ENCODE results near the gene UGT1A10. TPM values are rescaled to one million over a fixed set of nuclear protein-coding genes. Genes with fewer than 3 reads are reported as not detected.

UGT1A10 gene
- total and polyA plus RNA-seq, 2 of the 13 experiments (the other 11 are each of a cell fraction or from before 2014, with no cell fraction given) = not detected

DNA sequence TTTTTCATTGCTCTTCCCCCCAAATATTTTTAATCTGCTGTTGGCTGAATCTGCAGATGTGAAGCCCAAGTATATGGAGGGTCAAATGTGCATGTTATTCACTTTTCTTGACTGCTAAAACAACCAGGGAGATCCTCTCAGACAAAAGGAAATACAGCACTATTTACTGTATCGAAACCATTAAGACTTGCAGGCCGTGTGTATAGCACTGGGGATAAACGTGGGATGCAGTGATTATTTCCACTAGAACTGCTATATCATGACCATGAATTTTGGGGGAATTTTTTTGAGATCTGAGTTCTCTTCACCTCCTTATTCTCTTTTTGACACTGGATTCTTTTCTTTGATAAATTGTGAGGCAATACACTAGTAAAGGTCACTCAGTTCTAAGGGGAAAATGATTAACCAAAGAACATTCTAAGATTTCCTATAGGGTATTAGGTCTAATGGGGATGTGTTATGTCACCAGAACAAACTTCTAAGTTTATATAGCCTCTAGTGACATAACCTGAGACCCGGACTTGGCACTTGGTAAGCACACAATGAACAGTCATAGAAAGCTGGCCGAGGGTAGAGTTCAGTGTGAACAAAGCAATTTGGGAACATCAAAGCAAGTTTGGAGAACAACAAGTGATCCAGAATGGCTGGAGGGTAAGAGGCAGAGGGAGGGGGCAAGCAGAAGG is 109.0 kb downstream of the UGT1A10 start (continued):
- TF ChIP-seq, protein P1, sequence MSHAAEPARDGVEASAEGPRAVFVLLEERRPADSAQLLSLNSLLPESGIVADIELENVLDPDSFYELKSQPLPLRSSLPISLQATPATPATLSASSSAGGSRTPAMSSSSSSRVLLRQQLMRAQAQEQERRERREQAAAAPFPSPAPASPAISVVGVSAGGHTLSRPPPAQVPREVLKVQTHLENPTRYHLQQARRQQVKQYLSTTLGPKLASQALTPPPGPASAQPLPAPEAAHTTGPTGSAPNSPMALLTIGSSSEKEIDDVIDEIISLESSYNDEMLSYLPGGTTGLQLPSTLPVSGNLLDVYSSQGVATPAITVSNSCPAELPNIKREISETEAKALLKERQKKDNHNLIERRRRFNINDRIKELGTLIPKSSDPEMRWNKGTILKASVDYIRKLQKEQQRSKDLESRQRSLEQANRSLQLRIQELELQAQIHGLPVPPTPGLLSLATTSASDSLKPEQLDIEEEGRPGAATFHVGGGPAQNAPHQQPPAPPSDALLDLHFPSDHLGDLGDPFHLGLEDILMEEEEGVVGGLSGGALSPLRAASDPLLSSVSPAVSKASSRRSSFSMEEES (CRISPR knock-in tag; IDR thresholded peaks at IDR 0.05) = peak; percentile 85
- TF ChIP-seq PLSCR1 (CRISPR knock-in tag; IDR thresholded peaks at IDR 0.05; ENCODE audit: borderline replicate concordance) (no peak), ATF2 (CRISPR knock-in tag; IDR thresholded peaks at IDR 0.05) (peak; percentile 92; the same call in 1 of the 2 replicates), ZMYM3 (CRISPR knock-in tag; IDR thresholded peaks at IDR 0.05) (peak; percentile 69; the same call in 1 of the 2 replicates), ZNF143 (CRISPR knock-in tag; IDR thresholded peaks at IDR 0.05) (no peak), CAMTA2 (CRISPR knock-in tag; IDR thresholded peaks at IDR 0.05; ENCODE audit: borderline replicate concordance) (no peak), ZSCAN21 (CRISPR knock-in tag; IDR thresholded peaks at IDR 0.05; ENCODE audit: borderline replicate concordance) (no peak), ZIK1 (CRISPR knock-in tag; IDR thresholded peaks at IDR 0.05; ENCODE audit: borderline replicate concordance, low read depth) (no peak), ZKSCAN1 (IDR thresholded peaks at IDR 0.05; ENCODE audit: low read length) (no peak), MTERF4 (CRISPR knock-in tag; IDR thresholded peaks at IDR 0.05) (peak; percentile 24; the same call in 1 of the 2 replicates), ZBTB44 (CRISPR knock-in tag; IDR thresholded peaks at IDR 0.05) (no peak), ZNF891 (CRISPR knock-in tag; IDR thresholded peaks at IDR 0.05) (no peak), ZNF704 (CRISPR knock-in tag; IDR thresholded peaks at IDR 0.05; ENCODE audit: borderline replicate concordance) (no peak; the same call in 1 of the 2 replicates), ARNT (IDR thresholded peaks at IDR 0.05) (0 out of 2 replicates have a peak, but pooled peaks have one; percentile 2), PRPF4 (IDR thresholded peaks at IDR 0.05; ENCODE audit: low read depth, low read length, poor library complexity, severe bottlenecking) (no peak), RFXAP (CRISPR knock-in tag; IDR thresholded peaks at IDR 0.05; ENCODE audit: borderline replicate concordance) (peak; percentile 81; the same call in 1 of the 2 replicates), ZNF510 (CRISPR knock-in tag; IDR thresholded peaks at IDR 0.05; ENCODE audit: low read depth) (no peak)
- TF ChIP-seq, protein P2, sequence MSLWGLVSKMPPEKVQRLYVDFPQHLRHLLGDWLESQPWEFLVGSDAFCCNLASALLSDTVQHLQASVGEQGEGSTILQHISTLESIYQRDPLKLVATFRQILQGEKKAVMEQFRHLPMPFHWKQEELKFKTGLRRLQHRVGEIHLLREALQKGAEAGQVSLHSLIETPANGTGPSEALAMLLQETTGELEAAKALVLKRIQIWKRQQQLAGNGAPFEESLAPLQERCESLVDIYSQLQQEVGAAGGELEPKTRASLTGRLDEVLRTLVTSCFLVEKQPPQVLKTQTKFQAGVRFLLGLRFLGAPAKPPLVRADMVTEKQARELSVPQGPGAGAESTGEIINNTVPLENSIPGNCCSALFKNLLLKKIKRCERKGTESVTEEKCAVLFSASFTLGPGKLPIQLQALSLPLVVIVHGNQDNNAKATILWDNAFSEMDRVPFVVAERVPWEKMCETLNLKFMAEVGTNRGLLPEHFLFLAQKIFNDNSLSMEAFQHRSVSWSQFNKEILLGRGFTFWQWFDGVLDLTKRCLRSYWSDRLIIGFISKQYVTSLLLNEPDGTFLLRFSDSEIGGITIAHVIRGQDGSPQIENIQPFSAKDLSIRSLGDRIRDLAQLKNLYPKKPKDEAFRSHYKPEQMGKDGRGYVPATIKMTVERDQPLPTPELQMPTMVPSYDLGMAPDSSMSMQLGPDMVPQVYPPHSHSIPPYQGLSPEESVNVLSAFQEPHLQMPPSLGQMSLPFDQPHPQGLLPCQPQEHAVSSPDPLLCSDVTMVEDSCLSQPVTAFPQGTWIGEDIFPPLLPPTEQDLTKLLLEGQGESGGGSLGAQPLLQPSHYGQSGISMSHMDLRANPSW (CRISPR knock-in tag; IDR thresholded peaks at IDR 0.05; ENCODE audit: borderline replicate concordance) = 0 out of 2 replicates have a peak, but pooled peaks have one; percentile 44
